CD4-positive, alpha-beta T cell treated with Interleukin-12 subunit alpha and Interleukin-12 subunit beta, for 1 hour (primary cell): Measurements from ENCODE around the gene CHAF1A.
A peak's percentile ranks its signal among the peaks of the same experiment; 100 is the strongest.

Experiments used
- DNase-seq: peaks from one replicate; pipeline ENCODE4 v3.0.0-alpha.2; 2020

CHAF1A gene, protein sequence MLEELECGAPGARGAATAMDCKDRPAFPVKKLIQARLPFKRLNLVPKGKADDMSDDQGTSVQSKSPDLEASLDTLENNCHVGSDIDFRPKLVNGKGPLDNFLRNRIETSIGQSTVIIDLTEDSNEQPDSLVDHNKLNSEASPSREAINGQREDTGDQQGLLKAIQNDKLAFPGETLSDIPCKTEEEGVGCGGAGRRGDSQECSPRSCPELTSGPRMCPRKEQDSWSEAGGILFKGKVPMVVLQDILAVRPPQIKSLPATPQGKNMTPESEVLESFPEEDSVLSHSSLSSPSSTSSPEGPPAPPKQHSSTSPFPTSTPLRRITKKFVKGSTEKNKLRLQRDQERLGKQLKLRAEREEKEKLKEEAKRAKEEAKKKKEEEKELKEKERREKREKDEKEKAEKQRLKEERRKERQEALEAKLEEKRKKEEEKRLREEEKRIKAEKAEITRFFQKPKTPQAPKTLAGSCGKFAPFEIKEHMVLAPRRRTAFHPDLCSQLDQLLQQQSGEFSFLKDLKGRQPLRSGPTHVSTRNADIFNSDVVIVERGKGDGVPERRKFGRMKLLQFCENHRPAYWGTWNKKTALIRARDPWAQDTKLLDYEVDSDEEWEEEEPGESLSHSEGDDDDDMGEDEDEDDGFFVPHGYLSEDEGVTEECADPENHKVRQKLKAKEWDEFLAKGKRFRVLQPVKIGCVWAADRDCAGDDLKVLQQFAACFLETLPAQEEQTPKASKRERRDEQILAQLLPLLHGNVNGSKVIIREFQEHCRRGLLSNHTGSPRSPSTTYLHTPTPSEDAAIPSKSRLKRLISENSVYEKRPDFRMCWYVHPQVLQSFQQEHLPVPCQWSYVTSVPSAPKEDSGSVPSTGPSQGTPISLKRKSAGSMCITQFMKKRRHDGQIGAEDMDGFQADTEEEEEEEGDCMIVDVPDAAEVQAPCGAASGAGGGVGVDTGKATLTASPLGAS

DNA sequence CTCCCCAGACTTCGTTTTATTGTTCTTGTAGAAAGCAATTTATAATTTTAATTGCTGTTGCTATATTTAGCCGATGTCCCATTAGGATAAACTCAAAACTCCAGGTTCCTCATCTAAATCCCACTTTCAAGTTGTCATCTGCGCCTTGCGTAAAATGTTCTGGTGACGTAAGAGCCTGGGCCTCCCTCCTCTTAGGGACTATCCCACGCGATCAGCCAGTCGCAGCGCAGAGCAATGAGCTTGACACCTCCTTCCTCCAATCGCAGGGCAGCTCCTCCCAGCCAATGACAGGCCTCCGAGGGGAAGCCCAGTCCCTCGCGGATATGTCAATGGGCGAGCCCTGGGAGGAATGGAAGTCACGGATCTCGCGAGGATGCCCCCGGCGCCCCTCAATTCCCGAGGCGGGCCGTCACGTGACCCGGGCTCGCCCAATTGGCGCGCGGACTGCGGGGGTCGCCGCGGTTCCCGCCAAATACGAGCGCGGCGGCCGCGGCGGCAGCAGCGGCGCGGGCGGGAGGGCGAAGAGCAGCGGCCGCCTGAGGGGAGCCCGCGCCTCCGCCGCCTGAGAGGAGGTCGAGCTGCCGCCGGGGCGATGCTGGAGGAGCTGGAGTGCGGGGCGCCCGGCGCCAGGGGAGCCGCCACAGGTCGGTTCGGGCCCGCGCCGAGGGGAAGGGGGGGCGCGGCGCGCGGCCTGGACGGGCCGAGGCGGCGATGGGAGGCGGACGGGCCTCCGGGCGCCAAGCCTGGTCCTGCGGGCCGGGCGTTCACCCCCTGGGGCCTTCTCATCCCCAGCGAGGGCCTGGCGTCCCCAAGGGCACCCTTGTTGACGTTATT is at the start of gene CHAF1A:
Gene CHAF1A (plus strand): TSS at position 470 of the 834 bp plus-strand sequence. CDS start 123 bp downstream, at position 593.
- DNase-seq: peak; percentile 99

DNA sequence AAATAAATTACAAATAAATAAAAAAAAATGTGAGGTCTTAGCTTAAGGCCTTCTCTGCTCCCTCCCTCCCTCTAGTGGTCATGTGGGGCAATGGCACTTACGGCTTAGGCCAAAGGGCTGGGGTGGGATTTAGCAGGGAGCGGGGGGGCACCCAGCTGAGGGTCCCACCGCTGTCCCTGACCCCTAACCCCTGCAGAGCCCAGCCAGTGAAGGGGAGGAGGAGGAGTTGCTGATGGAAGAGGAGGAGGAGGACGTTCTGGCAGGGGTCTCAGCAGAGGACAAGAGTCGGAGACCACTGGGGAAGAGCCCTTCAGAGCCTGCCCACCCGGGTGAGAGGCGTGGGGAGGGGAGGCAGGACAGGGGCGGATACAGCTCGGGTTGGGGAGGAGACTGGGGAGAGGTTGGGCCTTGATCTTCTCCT is 49.7 kb upstream of the CHAF1A start:
- DNase-seq: peak; percentile 72

DNA sequence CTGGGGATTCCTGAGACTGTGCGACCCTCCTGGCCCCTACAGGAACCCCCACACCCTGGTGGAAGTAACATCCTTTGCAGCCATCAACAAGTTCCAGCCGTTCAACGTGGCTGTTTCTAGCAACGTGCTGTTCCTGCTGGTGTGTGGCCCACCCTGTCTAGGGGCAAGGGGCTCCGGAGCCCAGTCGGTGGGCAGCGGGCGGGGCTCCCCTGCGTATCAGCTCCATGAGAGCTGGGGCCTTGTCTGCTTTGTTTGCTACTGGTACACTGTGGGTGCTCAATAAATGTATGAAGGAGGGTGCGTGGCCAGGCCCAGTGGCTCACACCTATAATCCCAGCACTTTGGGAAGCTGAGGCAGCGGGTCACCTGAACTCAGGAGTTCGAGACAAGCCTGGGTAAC is 48.2 kb upstream of the CHAF1A start:
- DNase-seq: no peak

- DNase-seq: no peak
Observed at GRCh38 chr19:4354897-4355296, 47.5 kb upstream of the CHAF1A start.

DNA sequence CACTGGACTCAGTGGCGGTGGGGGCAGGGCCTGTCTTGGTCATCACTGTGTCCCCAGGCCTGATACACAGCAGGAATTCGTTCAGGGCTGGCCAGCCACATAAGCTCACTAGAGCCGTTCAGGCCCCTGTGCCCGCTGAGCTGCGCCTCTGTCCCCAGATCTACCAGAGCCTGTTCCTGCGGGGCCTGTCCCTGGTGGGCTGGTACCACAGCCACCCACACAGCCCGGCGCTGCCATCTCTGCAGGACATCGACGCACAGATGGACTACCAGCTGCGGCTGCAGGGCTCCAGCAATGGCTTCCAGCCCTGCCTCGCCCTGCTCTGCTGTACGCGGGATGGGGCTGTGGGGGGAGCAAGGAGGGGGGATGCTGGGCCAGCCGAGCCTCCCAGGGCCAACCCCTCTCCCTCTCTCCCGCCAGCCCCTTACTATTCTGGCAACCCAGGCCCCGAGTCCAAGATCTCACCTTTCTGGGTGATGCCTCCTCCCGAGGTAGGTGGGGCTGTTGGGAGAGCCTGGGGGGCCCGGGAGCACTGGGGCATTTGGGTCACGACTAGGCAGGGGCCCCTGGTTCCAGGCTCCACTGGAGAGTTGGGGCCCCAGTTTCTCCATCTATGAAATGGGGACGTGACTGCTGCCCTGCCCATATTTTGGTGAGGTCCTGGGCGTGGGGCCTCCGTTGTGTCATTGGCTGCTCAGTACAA is 45.2 kb upstream of the CHAF1A start:
- no peak for DNase-seq

- no peak for DNase-seq
Observed at GRCh38 chr19:4357921-4358326, 44.5 kb upstream of the CHAF1A start.

GRCh38 chr19:4358709-4359626 is 43.5 kb upstream of the CHAF1A start:
- DNase-seq: no peak

GRCh38 chr19:4359627-4360000 is 42.8 kb upstream of the CHAF1A start:
- DNase-seq: no peak

DNA sequence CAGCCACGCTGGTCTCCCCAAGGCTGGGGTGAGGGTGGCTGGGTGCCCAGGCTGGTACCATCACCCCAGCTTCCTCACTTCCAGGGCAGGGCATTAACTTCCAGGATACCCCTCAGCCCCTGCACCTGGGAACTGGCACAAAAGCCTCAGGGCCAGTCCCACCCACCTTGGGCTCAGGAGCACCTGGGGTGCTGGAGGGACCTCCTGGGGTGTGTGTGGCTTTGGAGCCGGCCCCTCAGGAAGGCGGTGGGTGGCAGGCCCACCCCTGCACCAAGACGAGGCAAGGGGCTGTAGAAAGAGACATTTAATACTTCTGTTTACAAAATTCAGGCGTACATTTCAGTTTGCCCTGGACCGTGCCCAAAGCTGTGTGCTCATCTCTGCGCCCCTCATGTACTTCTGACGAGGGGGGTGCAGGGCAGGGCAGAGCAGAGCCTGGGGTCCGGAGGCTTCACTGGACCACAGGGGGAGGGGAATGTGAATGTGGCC is 42.3 kb upstream of the CHAF1A start:
- no peak for DNase-seq

DNA sequence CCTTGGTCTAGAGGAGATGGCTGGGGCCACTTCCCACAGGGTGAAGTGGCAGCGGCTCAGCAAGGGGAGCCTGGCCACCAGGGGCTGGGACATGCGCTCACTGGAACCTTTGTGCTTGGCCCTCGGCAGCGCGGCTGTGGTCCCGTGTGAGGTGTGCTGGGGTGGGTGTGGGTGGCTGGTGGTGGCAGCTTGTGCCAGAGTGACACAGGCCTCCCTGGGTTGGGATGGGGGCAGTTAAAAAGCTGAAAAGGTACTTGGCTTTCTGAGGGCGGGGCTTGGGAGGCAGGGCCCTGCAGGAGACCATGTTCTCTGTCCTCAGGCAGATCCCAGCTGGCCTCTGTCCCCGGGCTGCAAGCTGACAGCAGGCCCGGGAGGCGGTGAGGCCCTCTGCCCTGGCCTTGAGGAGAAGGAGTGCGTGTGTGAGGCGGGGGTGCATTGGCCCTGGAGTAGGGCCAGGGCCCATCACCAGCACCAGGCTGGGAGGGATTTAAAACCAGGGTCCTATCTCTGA is 41.7 kb upstream of the CHAF1A start:
- DNase-seq: no peak

- no peak for DNase-seq
Observed at GRCh38 chr19:4361152-4362046, 41.0 kb upstream of the CHAF1A start.

DNA sequence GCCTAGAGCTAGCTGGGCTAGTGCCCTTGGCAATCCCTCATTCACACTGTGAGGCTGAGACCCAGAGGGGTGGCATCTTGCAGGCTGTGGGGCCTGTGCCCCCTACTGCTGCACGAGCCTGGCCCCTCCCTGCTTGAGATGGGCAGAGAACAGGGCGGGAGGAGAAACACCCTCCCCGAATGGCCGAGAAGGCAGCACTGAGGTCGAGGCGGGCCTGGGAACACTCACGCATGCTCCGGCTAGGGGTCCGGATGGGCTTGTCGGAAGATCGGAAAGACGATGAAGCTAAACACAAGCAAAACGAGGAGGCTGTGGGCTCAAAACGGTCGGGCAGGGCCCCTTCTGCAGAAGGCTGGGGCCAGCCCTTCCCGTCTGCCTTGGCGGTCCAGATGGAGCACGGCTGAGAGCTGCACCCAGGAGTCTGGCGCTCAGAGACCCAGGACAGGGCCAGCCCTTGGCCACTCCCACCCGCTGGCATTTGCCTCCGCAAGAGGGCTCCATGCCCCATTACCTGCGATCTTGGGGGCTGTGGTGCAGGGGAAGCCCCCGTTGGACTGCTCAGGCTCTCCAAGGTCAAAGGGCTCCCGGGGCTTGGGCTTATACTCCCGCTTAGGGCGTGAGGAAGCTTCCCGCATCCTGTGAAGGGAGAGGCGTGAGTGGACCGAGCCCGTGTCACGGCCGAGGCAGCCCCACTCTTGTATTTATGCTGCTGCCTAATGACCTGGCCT is 40.2 kb upstream of the CHAF1A start:
- DNase-seq: no peak

DNA sequence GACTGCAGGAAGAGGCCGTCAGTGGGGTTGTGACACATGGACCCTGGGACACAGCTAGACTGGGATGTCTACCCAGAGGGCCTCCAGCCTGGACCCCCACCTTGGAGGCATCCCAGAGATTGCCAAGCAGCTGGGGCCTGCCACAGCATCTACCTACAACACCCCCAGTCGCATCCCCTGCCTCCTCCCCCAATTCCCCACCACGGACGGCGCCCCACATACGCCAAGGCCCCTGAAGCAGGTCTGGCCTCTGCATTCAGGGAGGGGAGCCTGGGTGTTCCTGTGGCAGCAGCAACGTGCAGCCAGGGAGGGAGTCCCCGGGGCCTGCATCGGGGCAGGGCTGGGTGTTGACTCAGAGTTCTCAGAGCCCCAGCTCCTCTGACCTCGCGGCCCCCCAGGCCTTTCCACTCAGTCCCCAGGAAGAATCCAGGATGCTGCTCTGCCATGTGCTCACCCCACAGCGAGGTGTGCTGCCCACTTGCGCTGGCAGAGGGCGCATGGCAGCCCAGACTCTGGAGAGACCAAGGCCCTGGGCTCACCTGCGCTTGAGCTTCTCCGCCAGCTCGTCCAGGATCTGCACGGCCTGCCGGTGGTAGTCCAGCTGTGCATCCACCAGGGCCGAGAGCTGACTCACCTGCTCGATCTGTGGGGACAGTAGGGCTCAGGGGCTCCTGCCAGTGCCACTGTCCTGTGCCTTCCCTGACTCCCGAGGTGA is 39.5 kb upstream of the CHAF1A start:
- DNase-seq: no peak

GRCh38 chr19:4363571-4364304 is 38.7 kb upstream of the CHAF1A start:
- no peak for DNase-seq

- DNase-seq: no peak
Observed at GRCh38 chr19:4365341-4365740, 37.1 kb upstream of the CHAF1A start.

DNA sequence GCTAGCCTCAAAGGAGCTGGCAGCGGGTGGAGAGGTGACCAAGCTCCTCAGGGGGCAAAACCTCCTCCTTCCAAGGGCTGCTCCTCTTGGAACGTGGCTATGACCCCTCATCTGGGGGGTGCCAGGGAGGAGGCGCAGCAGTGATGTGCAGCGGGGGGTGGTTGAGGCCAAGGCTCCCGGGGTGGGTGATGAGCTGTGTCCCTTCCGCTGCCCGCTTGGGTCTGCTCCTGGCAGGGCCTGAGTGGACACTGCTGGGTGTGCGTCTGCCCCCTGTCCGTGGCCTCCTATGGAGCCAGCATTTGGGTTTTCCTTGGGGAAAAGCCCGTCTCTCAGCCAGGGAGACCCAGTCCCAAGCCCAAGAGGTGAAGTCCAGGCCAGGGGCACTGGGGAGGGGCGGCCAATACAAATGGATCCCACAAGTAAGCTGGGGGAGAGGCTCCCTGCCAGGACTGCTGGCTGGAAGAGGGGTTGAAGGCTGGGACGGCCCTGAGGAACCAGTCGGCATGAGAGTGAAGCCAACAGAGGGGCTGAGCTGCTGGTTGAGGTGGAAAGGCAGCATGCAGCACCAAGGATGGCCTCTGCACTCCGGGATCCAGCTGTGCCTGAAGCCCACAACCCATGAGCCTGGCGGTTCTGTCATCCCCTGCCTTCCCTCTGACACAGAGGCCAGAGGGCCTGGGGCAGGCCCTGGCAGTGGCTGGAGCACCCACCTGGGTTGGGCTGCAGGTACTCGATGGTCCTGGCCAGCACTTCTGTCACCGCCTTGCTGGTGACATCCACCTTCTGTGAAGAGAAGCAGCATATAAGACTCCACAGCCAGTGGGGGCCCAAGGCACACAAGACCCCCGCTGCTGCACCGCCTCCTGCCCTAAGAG is 36.4 kb upstream of the CHAF1A start:
- DNase-seq: no peak
